ENCODE measurements around the gene DMAP1. TPM values are rescaled to one million over a fixed set of nuclear protein-coding genes. Genes with fewer than 3 reads are reported as not detected.

Gene DMAP1
- total and polyA plus RNA-seq, 9 of the 15 experiments (the other 6 are each of a cell fraction or from before 2014, with no cell fraction given), result 1.5 to 51.2 (median 30.3) TPM

DNA sequence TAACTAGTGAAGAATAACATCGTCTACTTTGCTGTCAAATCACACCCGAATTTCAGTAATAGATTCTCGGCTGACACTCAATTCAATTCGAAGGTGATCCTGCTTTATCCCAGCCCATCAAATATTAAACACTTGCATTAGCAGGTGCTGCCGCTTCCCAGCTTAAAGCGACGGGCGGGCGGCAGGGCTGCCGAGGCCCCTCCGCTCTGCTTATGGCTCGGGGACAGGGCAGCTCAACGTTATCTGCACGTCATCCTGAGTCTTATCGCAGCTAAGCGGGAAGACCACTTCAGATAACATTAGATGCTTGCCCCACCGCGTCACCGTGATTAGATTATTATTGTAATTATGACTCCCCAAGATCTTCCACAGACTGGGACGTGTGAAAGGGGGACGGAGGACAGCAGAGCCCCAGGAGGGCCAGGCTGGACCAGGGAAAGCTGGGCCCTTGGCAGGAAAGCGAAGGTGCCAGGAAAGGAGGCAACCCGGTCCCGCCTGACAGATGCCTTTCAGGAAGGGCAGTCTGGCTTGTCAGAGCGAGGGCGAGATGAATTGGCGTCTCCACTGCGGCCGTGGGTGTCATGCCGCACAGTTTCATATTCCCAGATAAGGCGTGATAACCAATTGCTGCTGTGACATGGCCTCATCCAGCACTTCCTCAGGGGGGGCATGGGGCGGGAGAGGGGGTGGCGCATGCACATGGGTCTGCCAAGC, 37.0 kb downstream of the DMAP1 start:
- FAIRE-seq, result peak; percentile 35
- H3K27me3 ChIP-seq (ENCODE audit: control insufficient read depth in 2 of 2, insufficient read depth in 2 of 2, low read length in 2 of 2), result no peaks in the 10 kb centered on the region
- no peak overlapping the region for H3K4me3 ChIP-seq
- no peak for ATAC-seq
- no peaks in the 10 kb centered on the region for H3K9me1 ChIP-seq (ENCODE audit: control insufficient read depth, insufficient read depth, low read length)
- H4K20me1 ChIP-seq (replicated peaks; ENCODE audit: control insufficient read depth, insufficient read depth, low read length), result peaks cover 12% of the 10 kb centered on the region; the same call in 1 of the 2 replicates
- ChIA-PET CTCF (ENCODE audit: low intra/inter-chr PET ratio) (no interaction called here), POLR2A (interaction anchor here (0.6 to 1.8 kb wide), 5 partner anchors 11 to 398 kb away, joined by 3 to 5 read pairs (median 4); no protein-coding TSS in a partner anchor)
- H3K27ac ChIP-seq (ENCODE audit: extremely low read depth, low read depth, low read length), result no peak overlapping the region
- intact Hi-C loops (cut with micrococcal nuclease) (no loop called here), in situ Hi-C loops (cut with MboI) (no loop called here)
- DNase-seq (ENCODE audit: extremely low read depth in 1 of 4, low spot score in 3 of 4), result no peak
- TF ChIP-seq, protein P1, sequence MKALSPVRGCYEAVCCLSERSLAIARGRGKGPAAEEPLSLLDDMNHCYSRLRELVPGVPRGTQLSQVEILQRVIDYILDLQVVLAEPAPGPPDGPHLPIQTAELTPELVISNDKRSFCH (CRISPR knock-in tag; IDR thresholded peaks at IDR 0.05), result no peak
- TF ChIP-seq, protein P1 (tag; IDR thresholded peaks at IDR 0.05), result no peak
- TF ChIP-seq, protein P2, sequence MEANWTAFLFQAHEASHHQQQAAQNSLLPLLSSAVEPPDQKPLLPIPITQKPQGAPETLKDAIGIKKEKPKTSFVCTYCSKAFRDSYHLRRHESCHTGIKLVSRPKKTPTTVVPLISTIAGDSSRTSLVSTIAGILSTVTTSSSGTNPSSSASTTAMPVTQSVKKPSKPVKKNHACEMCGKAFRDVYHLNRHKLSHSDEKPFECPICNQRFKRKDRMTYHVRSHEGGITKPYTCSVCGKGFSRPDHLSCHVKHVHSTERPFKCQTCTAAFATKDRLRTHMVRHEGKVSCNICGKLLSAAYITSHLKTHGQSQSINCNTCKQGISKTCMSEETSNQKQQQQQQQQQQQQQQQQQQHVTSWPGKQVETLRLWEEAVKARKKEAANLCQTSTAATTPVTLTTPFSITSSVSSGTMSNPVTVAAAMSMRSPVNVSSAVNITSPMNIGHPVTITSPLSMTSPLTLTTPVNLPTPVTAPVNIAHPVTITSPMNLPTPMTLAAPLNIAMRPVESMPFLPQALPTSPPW (CRISPR knock-in tag; IDR thresholded peaks at IDR 0.05), result peak; percentile 47; the same call in 1 of the 2 replicates
- TF ChIP-seq HNRNPH1 (optimal IDR thresholded peaks at IDR 0.05; ENCODE audit: low read depth, low read length), result no peak
- no peak overlapping the region for H2AFZ ChIP-seq (ENCODE audit: low read depth, low read length)
- BruUV-seq (replicated peaks), result no TSS peak
- 0 out of 4 replicates have a peak overlapping the region, but pooled peaks of 1 of the 2 experiments have one; percentile 31 for H3K9ac ChIP-seq (ENCODE audit: insufficient read depth in 1 of 2, low read depth in 2 of 2, low read length in 2 of 2)
- H3K9me3 ChIP-seq (replicated peaks; ENCODE audit: control insufficient read depth, insufficient read depth, low read depth, low read length), result no peaks in the 10 kb centered on the region
- H3K79me2 ChIP-seq (ENCODE audit: control insufficient read depth, insufficient read depth, low read length), result no peaks in the 10 kb centered on the region
- no peak overlapping the region for H3K4me2 ChIP-seq (ENCODE audit: insufficient read depth, low read length)
- 68% methylated on average over 31 of the region's 33 CpGs for WGBS (ENCODE audit: insufficient coverage, low coverage, missing lambda C conversion rate)
- H3K4me1 ChIP-seq (replicated peaks in 1 of 2; ENCODE audit: control insufficient read depth in 2 of 2, insufficient read depth in 2 of 2, low read length in 2 of 2), result peaks cover 0 to 18% of the 10 kb centered on the region in 2 experiments; a peak in 2 of 5 replicates
- peaks cover 5% of the 10 kb centered on the region; the same call in 2 of the 3 replicates for H3K36me3 ChIP-seq (ENCODE audit: control insufficient read depth, insufficient read depth, low read length)

Measured in K562 (cell line).